ENCODE data around the gene RNU1-4.
"Not testable (repeated sequence)": the region's sequence is repeated elsewhere in the genome, so short reads cannot be mapped to it uniquely, and the experiment has no call there.

Gene RNU1-4

GRCh38 chr1:16770139-16770759 is 29.9 kb downstream of the RNU1-4 start:
- H3K4me1 Mint-ChIP-seq (ENCODE audit: low read depth); H3K27me3 Mint-ChIP-seq; H3K4me3 Mint-ChIP-seq; H3K9me3 Mint-ChIP-seq (ENCODE audit: low read depth); H3K36me3 Mint-ChIP-seq; H3K27ac Mint-ChIP-seq: not testable (repeated sequence)

- not testable (repeated sequence) for H3K27ac Mint-ChIP-seq; H3K4me1 Mint-ChIP-seq (ENCODE audit: low read depth); H3K27me3 Mint-ChIP-seq; H3K4me3 Mint-ChIP-seq; H3K36me3 Mint-ChIP-seq; H3K9me3 Mint-ChIP-seq (ENCODE audit: low read depth)
Observed at GRCh38 chr1:16770896-16771446, 30.7 kb downstream of the RNU1-4 start.

GRCh38 chr1:16772275-16773204 is 32.2 kb downstream of the RNU1-4 start:
- H3K4me1 Mint-ChIP-seq (ENCODE audit: low read depth); H3K27ac Mint-ChIP-seq; H3K36me3 Mint-ChIP-seq; H3K9me3 Mint-ChIP-seq (ENCODE audit: low read depth); H3K4me3 Mint-ChIP-seq; H3K27me3 Mint-ChIP-seq: not testable (repeated sequence)

- not testable (repeated sequence) for H3K4me1 Mint-ChIP-seq (ENCODE audit: low read depth); H3K27me3 Mint-ChIP-seq; H3K4me3 Mint-ChIP-seq; H3K36me3 Mint-ChIP-seq; H3K9me3 Mint-ChIP-seq (ENCODE audit: low read depth); H3K27ac Mint-ChIP-seq
Observed at GRCh38 chr1:16773205-16773596, 32.9 kb downstream of the RNU1-4 start.

- not testable (repeated sequence) for H3K4me3 Mint-ChIP-seq; H3K27ac Mint-ChIP-seq; H3K36me3 Mint-ChIP-seq; H3K27me3 Mint-ChIP-seq; H3K4me1 Mint-ChIP-seq (ENCODE audit: low read depth); H3K9me3 Mint-ChIP-seq (ENCODE audit: low read depth)
Observed at GRCh38 chr1:16773723-16774122, 33.4 kb downstream of the RNU1-4 start.

- H3K36me3 Mint-ChIP-seq; H3K9me3 Mint-ChIP-seq (ENCODE audit: low read depth); H3K4me3 Mint-ChIP-seq; H3K27ac Mint-ChIP-seq; H3K4me1 Mint-ChIP-seq (ENCODE audit: low read depth); H3K27me3 Mint-ChIP-seq: not testable (repeated sequence)
Observed at GRCh38 chr1:16774773-16775172, 34.5 kb downstream of the RNU1-4 start.

GRCh38 chr1:16775290-16775689 is 35.0 kb downstream of the RNU1-4 start:
- not testable (repeated sequence) for H3K27me3 Mint-ChIP-seq; H3K9me3 Mint-ChIP-seq (ENCODE audit: low read depth); H3K36me3 Mint-ChIP-seq

GRCh38 chr1:16776248-16776647 is 35.9 kb downstream of the RNU1-4 start:
- not testable (repeated sequence) for H3K4me3 Mint-ChIP-seq; H3K9me3 Mint-ChIP-seq (ENCODE audit: low read depth); H3K27ac Mint-ChIP-seq; H3K36me3 Mint-ChIP-seq; H3K4me1 Mint-ChIP-seq (ENCODE audit: low read depth)
- H3K27me3 Mint-ChIP-seq = peaks cover 10% of the 10 kb centered on the region

More at GRCh38 chr1:16775290-16775689, 35.0 kb downstream of the RNU1-4 start:
- H3K4me3 Mint-ChIP-seq; H3K4me1 Mint-ChIP-seq (ENCODE audit: low read depth); H3K27ac Mint-ChIP-seq: not testable (repeated sequence)

- H3K36me3 Mint-ChIP-seq; H3K4me3 Mint-ChIP-seq; H3K9me3 Mint-ChIP-seq (ENCODE audit: low read depth); H3K27ac Mint-ChIP-seq; H3K4me1 Mint-ChIP-seq (ENCODE audit: low read depth): not testable (repeated sequence)
- peaks cover 10% of the 10 kb centered on the region for H3K27me3 Mint-ChIP-seq
Observed at GRCh38 chr1:16776835-16777234, 36.5 kb downstream of the RNU1-4 start.

GRCh38 chr1:16777821-16778220 is 37.5 kb downstream of the RNU1-4 start:
- peaks cover 10% of the 10 kb centered on the region for H3K27me3 Mint-ChIP-seq
- not testable (repeated sequence) for H3K4me1 Mint-ChIP-seq (ENCODE audit: low read depth); H3K36me3 Mint-ChIP-seq; H3K4me3 Mint-ChIP-seq; H3K27ac Mint-ChIP-seq; H3K9me3 Mint-ChIP-seq (ENCODE audit: low read depth)

- not testable (repeated sequence) for H3K36me3 Mint-ChIP-seq; H3K27me3 Mint-ChIP-seq; H3K27ac Mint-ChIP-seq; H3K4me1 Mint-ChIP-seq (ENCODE audit: low read depth); H3K9me3 Mint-ChIP-seq (ENCODE audit: low read depth); H3K4me3 Mint-ChIP-seq
Observed at GRCh38 chr1:16779525-16779924, 39.2 kb downstream of the RNU1-4 start.

- H3K36me3 Mint-ChIP-seq; H3K9me3 Mint-ChIP-seq (ENCODE audit: low read depth); H3K27me3 Mint-ChIP-seq; H3K4me1 Mint-ChIP-seq (ENCODE audit: low read depth); H3K4me3 Mint-ChIP-seq; H3K27ac Mint-ChIP-seq: not testable (repeated sequence)
Observed at GRCh38 chr1:16781033-16781432, 40.7 kb downstream of the RNU1-4 start.

- H3K27me3 Mint-ChIP-seq; H3K4me1 Mint-ChIP-seq (ENCODE audit: low read depth); H3K27ac Mint-ChIP-seq; H3K9me3 Mint-ChIP-seq (ENCODE audit: low read depth); H3K4me3 Mint-ChIP-seq; H3K36me3 Mint-ChIP-seq: not testable (repeated sequence)
Observed at GRCh38 chr1:16781625-16782024, 41.3 kb downstream of the RNU1-4 start.

GRCh38 chr1:16784955-16785354 is 44.6 kb downstream of the RNU1-4 start:
- not testable (repeated sequence) for H3K4me3 Mint-ChIP-seq; H3K9me3 Mint-ChIP-seq (ENCODE audit: low read depth); H3K4me1 Mint-ChIP-seq (ENCODE audit: low read depth); H3K27me3 Mint-ChIP-seq; H3K27ac Mint-ChIP-seq; H3K36me3 Mint-ChIP-seq

GRCh38 chr1:16786362-16786761 is 46.0 kb downstream of the RNU1-4 start:
- not testable (repeated sequence) for H3K9me3 Mint-ChIP-seq (ENCODE audit: low read depth); H3K27me3 Mint-ChIP-seq; H3K4me3 Mint-ChIP-seq; H3K4me1 Mint-ChIP-seq (ENCODE audit: low read depth); H3K36me3 Mint-ChIP-seq; H3K27ac Mint-ChIP-seq

- H3K9me3 Mint-ChIP-seq (ENCODE audit: low read depth); H3K4me1 Mint-ChIP-seq (ENCODE audit: low read depth); H3K4me3 Mint-ChIP-seq; H3K27ac Mint-ChIP-seq; H3K36me3 Mint-ChIP-seq; H3K27me3 Mint-ChIP-seq: not testable (repeated sequence)
Observed at GRCh38 chr1:16787175-16787574, 46.9 kb downstream of the RNU1-4 start.
